T-helper 1 cell treated with Interleukin-12 subunit alpha and Interleukin-12 subunit beta and Interleukin-4 antibody, amounts not matched to agents 30 μg/mL and 1 μg/mL, for 36 hours (primary cell): ENCODE data around the gene VSIG10.
A peak's percentile ranks its signal among the peaks of the same experiment; 100 is the strongest.
"Not testable (repeated sequence)": the region's sequence is repeated elsewhere in the genome, so short reads cannot be mapped to it uniquely, and the experiment has no call there.

ENCODE experiments used
- H3K27ac Mint-ChIP-seq: one replicate; pipeline ENCODE4 v1.8.0; 2021; ENCODE audit warnings: mild to moderate bottlenecking, mixed read lengths
- H3K27me3 Mint-ChIP-seq: one replicate; pipeline ENCODE4 v1.8.0; 2021; ENCODE audit warnings: low read depth, mixed read lengths
- H3K36me3 Mint-ChIP-seq: one replicate; pipeline ENCODE4 v1.8.0; 2021; ENCODE audit warnings: low read depth, mixed read lengths
- H3K4me1 Mint-ChIP-seq: one replicate; pipeline ENCODE4 v1.8.0; 2021; ENCODE audit warnings: low read depth, mixed read lengths
- H3K4me3 Mint-ChIP-seq: one replicate; pipeline ENCODE4 v1.8.0; 2021; ENCODE audit warnings: mild to moderate bottlenecking, moderate library complexity, mixed read lengths
- H3K9me3 Mint-ChIP-seq: one replicate; pipeline ENCODE4 v1.8.0; 2021; ENCODE audit warnings: mixed read lengths

VSIG10 gene, protein sequence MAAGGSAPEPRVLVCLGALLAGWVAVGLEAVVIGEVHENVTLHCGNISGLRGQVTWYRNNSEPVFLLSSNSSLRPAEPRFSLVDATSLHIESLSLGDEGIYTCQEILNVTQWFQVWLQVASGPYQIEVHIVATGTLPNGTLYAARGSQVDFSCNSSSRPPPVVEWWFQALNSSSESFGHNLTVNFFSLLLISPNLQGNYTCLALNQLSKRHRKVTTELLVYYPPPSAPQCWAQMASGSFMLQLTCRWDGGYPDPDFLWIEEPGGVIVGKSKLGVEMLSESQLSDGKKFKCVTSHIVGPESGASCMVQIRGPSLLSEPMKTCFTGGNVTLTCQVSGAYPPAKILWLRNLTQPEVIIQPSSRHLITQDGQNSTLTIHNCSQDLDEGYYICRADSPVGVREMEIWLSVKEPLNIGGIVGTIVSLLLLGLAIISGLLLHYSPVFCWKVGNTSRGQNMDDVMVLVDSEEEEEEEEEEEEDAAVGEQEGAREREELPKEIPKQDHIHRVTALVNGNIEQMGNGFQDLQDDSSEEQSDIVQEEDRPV

DNA sequence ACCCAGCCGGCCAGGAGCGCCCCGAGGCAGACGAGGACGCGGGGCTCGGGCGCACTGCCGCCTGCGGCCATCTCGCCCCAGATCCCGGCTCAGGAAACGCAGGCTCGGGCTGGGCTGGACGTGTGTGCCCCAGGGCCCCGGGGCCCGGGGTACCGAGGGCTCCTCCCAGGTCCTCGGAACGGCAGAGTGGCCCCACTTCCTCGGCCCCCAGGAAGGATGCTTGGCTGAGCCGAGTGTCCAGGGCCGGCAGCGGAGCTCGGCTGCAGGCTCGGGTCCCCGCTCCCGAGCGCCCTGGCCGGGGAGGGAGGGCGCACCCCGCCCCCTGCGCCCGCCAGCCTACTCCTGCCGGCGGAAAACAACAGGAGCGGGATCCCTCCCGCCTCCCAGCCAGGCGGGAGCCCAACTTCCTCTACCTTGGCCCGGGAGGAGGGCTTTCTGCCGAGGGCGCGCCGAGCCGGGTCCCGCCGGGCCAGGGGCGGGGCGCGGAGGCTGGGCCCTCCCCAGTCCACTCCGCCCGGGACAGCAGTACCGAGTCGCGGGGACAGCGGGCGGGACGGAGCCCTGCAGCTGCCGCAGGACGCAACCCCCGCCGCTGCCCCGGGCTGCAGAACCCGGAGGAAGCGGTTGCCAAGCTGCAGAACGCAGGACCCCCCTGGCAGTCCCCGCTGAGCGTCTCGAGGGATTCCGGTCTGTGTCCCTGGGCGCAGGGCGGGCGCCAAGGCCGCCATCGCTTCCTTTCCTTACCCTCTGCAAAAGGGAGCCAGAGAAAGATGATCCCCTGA is at the start of gene VSIG10:
TSS of gene VSIG10 (minus strand) at position 411 of the 782 bp plus-strand sequence. CDS start at position 71, 340 bp downstream.
- no peak within 1 kb of the TSS for H3K27ac Mint-ChIP-seq
- peaks cover 27% of the 10 kb centered on the region for H3K27me3 Mint-ChIP-seq
- H3K9me3 Mint-ChIP-seq, result no peaks in the 10 kb centered on the region
- H3K36me3 Mint-ChIP-seq, result no peaks in the 10 kb centered on the region
- H3K4me3 Mint-ChIP-seq, result peak within 1 kb of the TSS; percentile 89
- H3K4me1 Mint-ChIP-seq, result peaks cover 5% of the 10 kb centered on the region

DNA sequence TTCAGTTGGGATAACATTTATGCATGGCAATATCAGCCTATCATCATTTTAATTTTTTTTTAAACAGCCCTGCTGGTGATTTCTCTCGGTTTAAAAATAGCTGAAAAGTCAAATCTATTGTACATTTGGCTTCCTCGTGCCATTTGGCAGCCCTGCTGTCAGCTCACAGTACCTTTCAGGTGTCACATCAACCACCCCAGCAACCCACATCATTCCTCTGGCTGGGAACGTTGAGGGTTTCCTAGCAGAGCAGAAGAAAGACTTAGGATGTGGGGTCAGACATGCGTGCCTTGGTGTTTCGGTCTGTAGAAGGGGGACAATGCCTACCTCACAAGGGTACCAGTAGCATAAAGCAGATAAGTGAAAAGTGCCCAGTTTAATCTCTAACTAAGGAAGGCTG is 47.9 kb upstream of the VSIG10 start:
- H3K9me3 Mint-ChIP-seq, result no peaks in the 10 kb centered on the region
- no peaks in the 10 kb centered on the region for H3K27me3 Mint-ChIP-seq
- no peak overlapping the region for H3K4me3 Mint-ChIP-seq
- no peak overlapping the region for H3K27ac Mint-ChIP-seq
- H3K4me1 Mint-ChIP-seq, result peaks cover 2% of the 10 kb centered on the region
- peaks cover 20% of the 10 kb centered on the region for H3K36me3 Mint-ChIP-seq

DNA sequence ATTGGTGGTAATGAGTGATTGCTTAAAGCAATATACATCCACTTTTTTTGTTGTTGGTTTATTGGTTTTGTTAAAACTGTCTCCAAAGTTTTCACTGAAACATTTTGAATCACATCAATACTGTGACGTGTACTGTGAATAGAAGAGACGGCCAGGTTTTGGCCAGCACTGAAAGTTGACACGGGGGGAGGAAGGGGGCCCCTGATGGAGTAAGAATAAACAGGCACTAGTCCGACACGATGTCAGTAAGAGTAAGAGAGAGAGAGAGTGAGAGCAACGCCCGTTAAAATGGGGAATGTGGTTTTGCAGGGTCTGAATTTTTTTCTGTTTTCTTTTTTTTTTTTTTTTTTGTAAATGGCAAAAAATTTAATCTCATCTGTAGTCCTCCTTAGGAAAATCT is 46.8 kb upstream of the VSIG10 start:
- Mint-ChIP-seq H3K27me3 (no peaks in the 10 kb centered on the region), H3K4me3 (no peak overlapping the region), H3K36me3 (peaks cover 22% of the 10 kb centered on the region), H3K9me3 (no peaks in the 10 kb centered on the region), H3K27ac (no peak overlapping the region), H3K4me1 (peaks cover 2% of the 10 kb centered on the region)

DNA sequence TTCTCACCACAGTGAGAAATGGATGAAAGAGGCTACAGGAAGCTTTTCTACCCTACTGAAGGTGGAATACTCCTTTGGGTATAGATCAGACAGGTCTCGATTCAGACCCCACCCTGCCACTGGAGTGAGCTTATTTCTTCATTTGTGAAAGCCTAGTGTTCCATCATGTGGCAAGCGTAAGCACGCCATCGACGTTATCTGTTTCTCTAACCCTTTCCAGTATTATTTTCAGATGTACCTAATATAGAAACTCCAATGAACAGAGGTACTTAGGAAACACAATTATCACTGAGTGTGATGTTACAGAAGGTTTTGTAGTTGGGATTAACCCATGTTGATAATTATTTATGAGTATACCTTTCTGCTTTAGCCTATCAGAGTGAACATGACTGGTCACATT is 44.5 kb upstream of the VSIG10 start:
- Mint-ChIP-seq H3K27ac (no peak overlapping the region), H3K4me1 (peaks cover 2% of the 10 kb centered on the region), H3K27me3 (no peaks in the 10 kb centered on the region), H3K9me3 (no peaks in the 10 kb centered on the region), H3K4me3 (no peak overlapping the region), H3K36me3 (peaks cover 35% of the 10 kb centered on the region)

DNA sequence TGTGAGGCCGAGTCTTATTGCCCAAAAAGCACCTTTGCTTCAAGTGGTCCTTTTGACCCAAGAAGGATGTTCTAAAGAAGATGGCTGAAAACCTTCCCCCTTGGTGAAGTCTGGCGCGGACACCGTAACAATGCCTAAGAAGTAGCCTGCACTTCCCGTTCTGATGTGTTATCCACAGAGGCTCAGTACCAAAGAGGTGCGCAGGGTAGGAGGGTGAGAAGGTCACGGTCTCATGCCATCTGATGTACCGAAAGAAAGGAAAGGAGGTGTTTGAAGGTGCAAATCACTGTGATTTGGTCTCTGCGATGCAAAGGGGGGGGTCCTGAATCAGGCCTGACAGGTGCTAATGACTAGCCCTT is 42.0 kb upstream of the VSIG10 start:
- Mint-ChIP-seq H3K36me3 (peaks cover 32% of the 10 kb centered on the region), H3K27ac (no peak overlapping the region), H3K4me3 (no peak overlapping the region), H3K4me1 (peaks cover 5% of the 10 kb centered on the region), H3K9me3 (no peaks in the 10 kb centered on the region), H3K27me3 (no peaks in the 10 kb centered on the region)

DNA sequence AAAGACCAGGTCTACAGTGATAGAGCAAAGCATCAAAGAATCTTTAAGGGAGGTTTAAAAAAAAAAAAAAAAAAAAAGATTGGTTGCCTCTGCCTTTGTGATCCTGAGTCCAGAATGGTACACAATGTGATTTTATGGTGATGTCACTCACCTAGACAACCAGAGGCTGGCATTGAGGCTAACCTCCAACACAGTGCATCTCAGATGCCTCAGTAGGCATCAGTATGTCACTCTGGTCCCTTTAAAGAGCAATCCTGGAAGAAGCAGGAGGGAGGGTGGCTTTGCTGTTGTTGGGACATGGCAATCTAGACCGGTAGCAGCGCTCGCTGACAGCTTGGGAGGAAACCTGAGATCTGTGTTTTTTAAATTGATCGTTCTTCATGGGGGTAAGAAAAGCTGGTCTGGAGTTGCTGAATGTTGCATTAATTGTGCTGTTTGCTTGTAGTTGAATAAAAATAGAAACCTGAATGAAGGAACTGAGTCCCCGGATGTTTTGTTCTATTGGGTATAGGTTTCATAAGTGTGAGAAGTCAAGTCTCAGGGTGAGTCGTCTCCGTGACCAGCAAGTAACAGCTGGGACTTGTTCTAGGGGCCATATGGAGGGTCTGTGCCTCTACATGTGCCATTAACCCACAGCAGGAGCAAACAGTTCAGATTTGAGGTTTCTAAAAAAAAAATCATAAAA is 41.4 kb upstream of the VSIG10 start:
- H3K4me3 Mint-ChIP-seq, result no peak overlapping the region
- no peaks in the 10 kb centered on the region for H3K27me3 Mint-ChIP-seq
- peak overlapping the region; percentile 8 for H3K27ac Mint-ChIP-seq
- no peaks in the 10 kb centered on the region for H3K9me3 Mint-ChIP-seq
- H3K36me3 Mint-ChIP-seq, result peaks cover 32% of the 10 kb centered on the region
- peaks cover 3% of the 10 kb centered on the region for H3K4me1 Mint-ChIP-seq

DNA sequence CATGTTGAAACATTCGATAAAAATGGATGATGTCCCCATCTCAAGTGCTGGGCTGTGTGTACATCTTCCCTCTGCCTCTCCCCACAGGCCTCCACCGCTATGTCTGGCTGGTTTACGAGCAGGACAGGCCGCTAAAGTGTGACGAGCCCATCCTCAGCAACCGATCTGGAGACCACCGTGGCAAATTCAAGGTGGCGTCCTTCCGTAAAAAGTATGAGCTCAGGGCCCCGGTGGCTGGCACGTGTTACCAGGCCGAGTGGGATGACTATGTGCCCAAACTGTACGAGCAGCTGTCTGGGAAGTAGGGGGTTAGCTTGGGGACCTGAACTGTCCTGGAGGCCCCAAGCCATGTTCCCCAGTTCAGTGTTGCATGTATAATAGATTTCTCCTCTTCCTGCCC is 40.7 kb upstream of the VSIG10 start:
- Mint-ChIP-seq H3K4me1 (peaks cover 3% of the 10 kb centered on the region), H3K9me3 (no peaks in the 10 kb centered on the region), H3K4me3 (no peak overlapping the region), H3K27me3 (no peaks in the 10 kb centered on the region), H3K27ac (no peak overlapping the region), H3K36me3 (peaks cover 37% of the 10 kb centered on the region)

DNA sequence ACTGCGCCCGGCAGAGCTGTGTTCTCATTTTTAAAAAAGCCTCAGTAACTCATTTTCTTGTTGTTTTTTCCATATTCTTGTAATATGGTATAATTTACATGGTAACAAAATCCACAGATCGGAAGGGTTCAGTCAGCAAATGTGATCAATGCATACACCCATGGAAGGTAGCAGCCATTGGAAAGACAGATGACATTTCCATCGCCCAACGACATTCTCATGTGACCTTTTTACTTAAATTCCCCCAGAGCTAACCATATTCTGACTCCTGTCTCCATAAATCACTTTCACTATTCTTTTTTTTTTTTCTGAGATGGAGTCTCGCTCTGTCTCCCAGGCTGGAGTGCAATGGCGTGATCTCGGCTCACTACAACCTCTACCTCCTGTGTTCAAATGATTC is 37.0 kb upstream of the VSIG10 start:
- H3K4me3 Mint-ChIP-seq, result no peak overlapping the region
- H3K9me3 Mint-ChIP-seq, result no peaks in the 10 kb centered on the region
- H3K27me3 Mint-ChIP-seq, result no peaks in the 10 kb centered on the region
- peaks cover 16% of the 10 kb centered on the region for H3K4me1 Mint-ChIP-seq
- H3K27ac Mint-ChIP-seq, result no peak overlapping the region
- peaks cover 40% of the 10 kb centered on the region for H3K36me3 Mint-ChIP-seq

DNA sequence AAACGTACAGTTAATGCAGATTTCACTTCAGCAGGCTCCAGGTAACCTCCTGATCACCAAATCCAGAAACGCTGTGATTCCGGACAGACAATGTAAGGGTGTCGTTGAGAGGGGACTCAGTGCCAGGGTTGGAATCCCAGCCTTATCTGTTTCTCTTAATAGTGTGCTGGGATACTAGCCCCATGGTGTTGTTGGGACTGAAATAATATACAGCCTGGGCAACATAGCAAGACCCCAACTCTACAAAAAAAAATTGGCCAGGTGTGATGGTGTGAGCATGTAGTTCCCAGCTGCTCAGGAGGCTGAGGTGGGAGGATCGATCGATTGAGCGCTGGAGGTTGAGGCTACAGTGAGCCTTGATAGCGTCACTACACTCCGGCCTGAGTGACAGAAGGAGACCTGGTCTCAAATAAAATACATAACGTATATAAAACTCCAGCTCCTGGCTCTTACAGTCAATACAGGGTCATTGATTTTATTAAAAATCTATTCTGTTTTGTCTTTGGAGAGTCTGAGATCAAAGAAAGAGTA is 33.4 kb upstream of the VSIG10 start:
- no peaks in the 10 kb centered on the region for H3K9me3 Mint-ChIP-seq
- H3K4me3 Mint-ChIP-seq, result peak overlapping the region; percentile 93
- peak overlapping the region; percentile 87 for H3K27ac Mint-ChIP-seq
- peaks cover 20% of the 10 kb centered on the region for H3K4me1 Mint-ChIP-seq
- H3K27me3 Mint-ChIP-seq, result no peaks in the 10 kb centered on the region
- H3K36me3 Mint-ChIP-seq, result peaks cover 23% of the 10 kb centered on the region

DNA sequence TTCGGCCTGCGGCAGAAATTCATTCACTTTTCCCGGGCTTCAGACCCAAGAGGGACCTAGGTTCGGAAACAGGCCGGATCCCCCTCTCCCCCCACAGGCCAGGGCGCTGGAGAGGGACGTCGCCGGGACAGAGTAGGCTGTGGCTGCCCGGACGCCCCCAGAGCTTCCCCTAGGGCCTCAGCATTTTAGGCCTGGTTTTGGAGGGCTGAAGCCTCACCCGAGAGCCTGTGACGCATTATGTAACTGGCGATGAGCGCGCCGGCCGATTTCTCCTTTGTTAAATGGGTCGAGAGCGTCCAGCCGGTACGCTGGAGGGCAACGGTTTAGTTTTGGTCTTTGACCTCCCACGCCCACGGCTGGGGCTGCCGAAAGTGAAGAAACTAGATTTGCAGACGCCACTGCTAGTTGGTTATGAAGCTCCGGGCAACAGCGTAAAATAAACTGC is 32.8 kb upstream of the VSIG10 start:
- Mint-ChIP-seq H3K4me1 (peaks cover 24% of the 10 kb centered on the region), H3K27me3 (no peaks in the 10 kb centered on the region)

DNA sequence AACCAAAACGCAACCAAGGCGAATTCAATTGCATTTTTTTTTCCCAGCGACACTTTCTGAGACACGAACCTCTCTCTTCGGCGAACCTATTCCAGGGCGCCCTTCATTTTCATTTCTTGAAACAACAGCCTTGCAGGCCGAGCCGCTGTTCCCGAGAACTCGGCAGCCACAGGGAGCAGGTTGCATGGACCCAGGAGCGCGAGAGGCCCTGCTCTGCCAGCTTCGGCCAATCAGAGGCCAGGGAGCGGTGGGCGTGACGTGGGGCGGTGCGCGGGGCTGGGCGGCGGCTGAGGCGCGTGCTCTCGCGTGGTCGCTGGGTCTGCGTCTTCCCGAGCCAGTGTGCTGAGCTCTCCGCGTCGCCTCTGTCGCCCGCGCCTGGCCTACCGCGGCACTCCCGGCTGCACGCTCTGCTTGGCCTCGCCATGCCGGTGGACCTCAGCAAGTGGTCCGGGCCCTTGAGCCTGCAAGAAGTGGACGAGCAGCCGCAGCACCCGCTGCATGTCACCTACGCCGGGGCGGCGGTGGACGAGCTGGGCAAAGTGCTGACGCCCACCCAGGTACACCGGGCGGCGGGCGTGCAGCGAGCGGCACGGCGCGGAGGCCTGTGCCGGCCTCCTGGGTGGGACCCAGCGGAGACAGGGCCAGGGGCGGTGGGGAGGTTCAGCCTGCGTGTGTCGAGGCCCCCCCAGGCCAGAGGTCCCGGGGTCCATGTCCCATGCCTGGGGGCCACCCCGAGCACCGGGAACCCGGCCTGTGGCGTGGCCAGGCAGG is 32.2 kb upstream of the VSIG10 start, which contains the start of gene PEBP1:
TSS of gene PEBP1 (plus strand) at position 337 of the 771 bp plus-strand sequence. CDS start at position 423, 86 bp downstream.
- H3K36me3 Mint-ChIP-seq, result peaks cover 19% of the 10 kb centered on the region
- no peaks in the 10 kb centered on the region for H3K9me3 Mint-ChIP-seq
- H3K27ac Mint-ChIP-seq, result peak within 1 kb of the TSS; percentile 87
- H3K27me3 Mint-ChIP-seq, result no peaks in the 10 kb centered on the region
- peaks cover 24% of the 10 kb centered on the region for H3K4me1 Mint-ChIP-seq
- H3K4me3 Mint-ChIP-seq, result peak within 1 kb of the TSS; percentile 93

More for the DNA sequence above, 32.8 kb upstream of the VSIG10 start:
- H3K9me3 Mint-ChIP-seq, result no peaks in the 10 kb centered on the region
- H3K36me3 Mint-ChIP-seq, result peaks cover 20% of the 10 kb centered on the region
- H3K27ac Mint-ChIP-seq, result peak overlapping the region; percentile 87
- H3K4me3 Mint-ChIP-seq, result peak overlapping the region; percentile 93

DNA sequence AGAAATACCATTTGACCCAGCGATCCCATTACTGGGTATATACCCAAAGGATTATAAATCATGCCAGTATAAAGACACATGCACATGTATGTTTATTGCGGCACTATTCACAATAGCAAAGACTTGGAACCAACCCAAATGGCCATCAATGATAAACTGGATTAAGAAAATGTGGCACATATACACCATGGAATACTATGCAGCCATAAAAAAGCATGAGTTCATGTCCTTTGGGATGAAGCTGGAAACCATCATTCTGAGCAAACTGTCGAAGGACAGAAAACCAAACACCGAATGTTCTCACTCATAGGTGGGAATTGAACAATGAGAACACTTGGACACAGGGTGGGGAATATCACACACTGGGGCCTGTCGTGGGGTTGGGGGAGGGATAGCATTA is 25.6 kb upstream of the VSIG10 start:
- H3K4me1 Mint-ChIP-seq, H3K4me3 Mint-ChIP-seq, H3K36me3 Mint-ChIP-seq, H3K9me3 Mint-ChIP-seq, H3K27ac Mint-ChIP-seq, H3K27me3 Mint-ChIP-seq: not testable (repeated sequence)

DNA sequence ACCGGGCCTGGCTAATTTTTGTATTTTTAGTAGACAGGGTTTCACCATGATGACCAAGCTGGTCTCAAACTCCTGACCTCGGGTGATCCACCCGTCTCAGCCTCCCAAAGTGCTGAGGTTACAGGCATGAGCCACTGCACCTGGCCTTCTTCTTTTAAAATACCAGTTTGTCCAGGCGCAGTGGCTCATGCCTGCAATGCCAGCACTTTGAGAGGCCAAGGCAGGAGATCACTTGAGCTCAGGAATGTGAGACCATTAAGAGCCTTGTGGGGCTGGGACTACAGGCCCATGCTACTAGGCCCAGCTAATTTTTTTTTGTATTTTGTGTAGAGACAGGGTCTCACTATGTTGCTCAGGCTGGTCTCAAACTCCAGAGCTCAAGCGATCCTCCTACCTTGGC is 24.1 kb upstream of the VSIG10 start:
- H3K4me1 Mint-ChIP-seq, result peaks cover 4% of the 10 kb centered on the region
- H3K27me3 Mint-ChIP-seq, result no peaks in the 10 kb centered on the region
- no peaks in the 10 kb centered on the region for H3K9me3 Mint-ChIP-seq
- H3K36me3 Mint-ChIP-seq, result no peaks in the 10 kb centered on the region
- no peak overlapping the region for H3K4me3 Mint-ChIP-seq
- no peak overlapping the region for H3K27ac Mint-ChIP-seq
